ENCODE results near the gene WDFY2.

DNA sequence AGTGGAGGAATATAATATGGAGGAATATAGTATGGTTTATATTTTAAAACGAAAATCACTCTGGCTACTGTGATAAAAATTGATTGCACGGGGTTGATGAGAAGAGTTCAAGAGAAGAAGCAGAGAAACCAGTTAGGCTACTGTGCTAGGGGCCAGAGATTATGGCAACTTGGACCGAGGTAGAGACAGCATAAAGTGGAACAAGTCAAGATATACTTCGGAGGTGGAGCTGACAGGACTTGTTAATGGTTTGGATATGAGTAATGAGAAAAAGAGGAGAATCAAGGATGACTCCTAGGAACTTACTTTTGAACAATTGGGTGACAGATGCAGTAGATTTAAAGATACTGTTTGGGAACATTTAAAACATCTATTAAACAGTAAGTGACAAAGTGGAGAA is 6.6 kb upstream of the WDFY2 start:
- no peak for TF ChIP-seq CTCF (IDR thresholded peaks at IDR 0.05; ENCODE audit: low read depth, low read length)
- TF ChIP-seq MAX (IDR thresholded peaks at IDR 0.05; ENCODE audit: low read depth, low read length), result no peak
- TF ChIP-seq POLR2A (IDR thresholded peaks at IDR 0.05; ENCODE audit: extremely low read depth, insufficient read length), result no peak
- no peak for TF ChIP-seq MYC (IDR thresholded peaks at IDR 0.05; ENCODE audit: low read depth, low read length)

Measured in NB4 (cell line).